Mucosa of descending colon (tissue), 3 donors: ENCODE measurements around the gene CARNS1. TPM values are rescaled to one million over a fixed set of nuclear protein-coding genes. Genes with fewer than 3 reads are reported as not detected.

Experiments used
- ATAC-seq: fragments of 200-7000 bp; cut with Tn5 transposase; one replicate; pipeline ENCODE4 v1.9.1; 2020; ENCODE audit warnings: mild to moderate bottlenecking, moderate library complexity
- DNase-seq, 3 donors: peaks; one replicate each; pipeline ENCODE4 v3.0.0-alpha.2; 2020
- H3K36me3 ChIP-seq: fragments of 200-600 bp; one replicate; pipeline ENCODE4 v1.8.0; 2021; ENCODE audit warnings: low read depth, mild to moderate bottlenecking
- H3K4me1 ChIP-seq: fragments of 200-600 bp; one replicate; pipeline ENCODE4 v1.8.0; 2021; ENCODE audit warnings: low read depth, mild to moderate bottlenecking
- H3K4me3 ChIP-seq: fragments of 200-600 bp; one replicate; pipeline ENCODE4 v1.8.0; 2021; ENCODE audit warnings: mild to moderate bottlenecking
- H3K9me3 ChIP-seq: fragments of 200-600 bp; one replicate; pipeline ENCODE4 v1.8.0; 2021; ENCODE audit warnings: mild to moderate bottlenecking
- intact Hi-C, 2 donors: fragments of 100-400 bp; cut with DNase I in 1 of 2; cut with micrococcal nuclease in 1 of 2; formaldehyde crosslinking; loops; one replicate each; pipeline versions ENCODE4 v1.11.0 to v1.11.1; 2022; cut with DNase I, micrococcal nuclease
- total RNA-seq, 3 donors: library from RNA; stranded (reverse); fragmentation: NEBNext Ultra II Directional in 2 of 3; extraction: Animal tissue kit (Norgen Biotek cat#: 25700) in 2 of 3; gene quantifications; one replicate each; pipeline versions ENCODE4 v1.2.1 to v1.2.4, GENCODE V29; 2021 to 2023
- TF ChIP-seq, protein P1 (sequence below): fragments of 200-600 bp; IDR thresholded peaks from one replicate; pipeline ENCODE4 v1.8.0; 2022; ENCODE audit warnings: antibody characterized with exemption, mild to moderate bottlenecking
- donor health status: DM: no; HTN: no; CAD: no; lungs with moderate emphysema.
- donor health status: DM: no; HTN: no; CAD: no.
- donor health status: DM: no; HTN: yes; CAD: no.

CARNS1 gene
- total RNA-seq, 3 donors from 2014 or later = 0.26 to 0.89 (median 0.70) TPM

DNA sequence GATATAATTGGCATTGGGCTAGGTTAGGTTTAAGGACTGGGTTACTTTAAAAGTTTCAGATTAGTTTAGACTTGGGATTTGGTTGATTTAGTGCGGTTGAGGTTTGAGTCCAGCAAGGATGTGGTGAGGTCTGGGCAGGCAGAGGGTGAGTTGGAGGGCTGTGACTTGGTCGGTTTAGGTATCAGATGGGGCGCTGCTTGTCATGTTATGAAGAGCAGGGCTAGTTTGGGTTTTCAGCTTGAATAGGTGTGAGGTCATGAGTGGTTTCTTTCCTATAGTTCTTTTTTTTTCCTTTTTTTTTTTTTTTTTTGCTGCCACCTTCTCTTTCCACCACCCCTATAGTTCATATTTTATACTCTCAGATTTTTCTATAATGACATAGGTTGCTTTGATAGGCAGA is 46.9 kb upstream of the CARNS1 start:
- no peak for DNase-seq
- no peaks in the 10 kb centered on the region for H3K36me3 ChIP-seq
- H3K4me1 ChIP-seq = peaks cover 24% of the 10 kb centered on the region
- TF ChIP-seq, protein P1, sequence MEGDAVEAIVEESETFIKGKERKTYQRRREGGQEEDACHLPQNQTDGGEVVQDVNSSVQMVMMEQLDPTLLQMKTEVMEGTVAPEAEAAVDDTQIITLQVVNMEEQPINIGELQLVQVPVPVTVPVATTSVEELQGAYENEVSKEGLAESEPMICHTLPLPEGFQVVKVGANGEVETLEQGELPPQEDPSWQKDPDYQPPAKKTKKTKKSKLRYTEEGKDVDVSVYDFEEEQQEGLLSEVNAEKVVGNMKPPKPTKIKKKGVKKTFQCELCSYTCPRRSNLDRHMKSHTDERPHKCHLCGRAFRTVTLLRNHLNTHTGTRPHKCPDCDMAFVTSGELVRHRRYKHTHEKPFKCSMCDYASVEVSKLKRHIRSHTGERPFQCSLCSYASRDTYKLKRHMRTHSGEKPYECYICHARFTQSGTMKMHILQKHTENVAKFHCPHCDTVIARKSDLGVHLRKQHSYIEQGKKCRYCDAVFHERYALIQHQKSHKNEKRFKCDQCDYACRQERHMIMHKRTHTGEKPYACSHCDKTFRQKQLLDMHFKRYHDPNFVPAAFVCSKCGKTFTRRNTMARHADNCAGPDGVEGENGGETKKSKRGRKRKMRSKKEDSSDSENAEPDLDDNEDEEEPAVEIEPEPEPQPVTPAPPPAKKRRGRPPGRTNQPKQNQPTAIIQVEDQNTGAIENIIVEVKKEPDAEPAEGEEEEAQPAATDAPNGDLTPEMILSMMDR = no peak
- H3K4me3 ChIP-seq = no peak overlapping the region
- H3K9me3 ChIP-seq = no peaks in the 10 kb centered on the region
- intact Hi-C loops = no loop called here
- ATAC-seq = no peak

DNA sequence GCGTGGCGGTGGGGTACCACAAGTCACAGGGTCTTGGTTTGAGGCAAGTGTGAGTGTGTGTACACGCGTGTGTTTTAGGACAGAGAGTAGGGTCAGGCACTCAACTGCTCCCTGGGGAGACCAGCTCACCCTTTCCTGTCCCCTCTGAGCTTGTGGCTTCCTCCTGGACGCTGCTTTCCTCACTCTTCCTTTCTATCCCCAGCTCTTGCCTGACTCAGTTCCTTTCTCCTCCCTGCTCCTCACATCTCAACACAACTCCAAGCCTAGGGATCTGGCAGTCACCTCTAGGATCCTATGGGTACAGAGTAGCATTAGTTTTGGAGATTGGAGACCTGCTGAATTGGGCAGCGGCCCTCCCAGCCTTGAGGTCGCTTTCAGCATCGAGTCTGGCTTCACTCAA is 46.2 kb upstream of the CARNS1 start:
- H3K4me3 ChIP-seq = no peak overlapping the region
- H3K36me3 ChIP-seq = no peaks in the 10 kb centered on the region
- no peaks in the 10 kb centered on the region for H3K9me3 ChIP-seq
- DNase-seq = no peak
- intact Hi-C loops = no loop called here
- TF ChIP-seq, protein P1 = no peak
- no peak for ATAC-seq
- H3K4me1 ChIP-seq = peaks cover 30% of the 10 kb centered on the region

DNA sequence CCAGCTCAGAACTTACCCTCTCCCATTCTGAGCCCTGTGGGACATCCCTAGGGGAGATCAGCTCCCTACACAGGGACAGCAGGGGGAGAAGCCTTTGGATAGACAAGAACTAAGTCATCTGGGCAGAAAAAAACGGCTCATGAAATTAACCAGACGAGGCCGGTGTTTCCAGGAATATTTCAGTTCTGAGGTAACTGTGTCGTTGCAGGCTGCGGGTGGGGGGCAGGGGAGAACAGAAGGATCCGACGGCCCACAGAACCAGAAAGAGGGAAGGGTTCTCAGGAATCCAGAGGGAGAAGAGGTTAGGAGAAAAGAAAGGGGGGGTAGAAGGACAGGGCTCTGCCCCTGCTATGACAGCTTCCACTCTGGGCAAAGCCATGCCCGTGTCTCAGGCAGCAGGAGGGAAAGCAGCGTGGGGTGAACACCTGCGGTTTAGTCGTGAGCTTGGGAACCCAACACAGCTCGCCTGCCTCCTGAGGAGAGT is 45.6 kb upstream of the CARNS1 start:
- intact Hi-C loops = no loop called here
- no peaks in the 10 kb centered on the region for H3K36me3 ChIP-seq
- TF ChIP-seq, protein P1 = no peak
- ATAC-seq = no peak
- no peak overlapping the region for H3K4me3 ChIP-seq
- H3K4me1 ChIP-seq = peaks cover 36% of the 10 kb centered on the region
- H3K9me3 ChIP-seq = no peaks in the 10 kb centered on the region
- no peak for DNase-seq

DNA sequence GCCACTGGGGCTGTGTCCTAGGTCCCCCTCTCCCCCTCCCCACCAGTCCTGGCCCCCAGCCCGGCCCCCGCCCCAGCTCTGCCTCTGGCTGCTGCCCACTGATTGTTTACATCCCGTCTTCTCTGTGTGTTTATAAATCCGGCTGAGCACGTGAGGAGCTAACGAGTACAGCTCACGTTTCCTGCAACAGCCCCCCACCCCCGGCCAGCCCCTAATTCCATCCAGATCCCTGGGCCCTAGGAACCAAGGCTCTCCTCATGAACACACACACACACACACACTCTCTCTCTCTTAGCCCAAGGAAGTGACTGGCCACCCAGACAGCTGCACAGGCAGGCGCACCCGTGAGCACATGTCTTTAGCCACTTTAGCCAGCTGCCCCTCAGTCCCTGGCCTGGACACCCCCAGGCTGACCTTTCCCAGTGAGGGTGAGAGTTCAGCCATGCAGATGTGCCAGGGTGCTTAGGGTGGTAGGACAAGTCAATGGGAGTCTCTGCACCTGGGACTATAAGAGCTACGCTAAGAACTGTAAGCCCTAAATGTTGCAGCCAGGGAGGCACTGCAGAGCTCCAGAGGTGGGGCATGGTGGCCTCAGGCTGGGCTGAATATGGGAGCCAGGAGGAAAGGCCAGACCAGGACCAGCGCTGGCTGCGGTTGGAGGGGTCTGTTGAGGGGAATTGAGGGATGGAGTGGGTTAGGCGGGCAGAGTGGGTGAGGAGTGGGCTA is 45.0 kb upstream of the CARNS1 start:
- Histone ChIP-seq H3K36me3 (no peaks in the 10 kb centered on the region), H3K4me3 (no peak overlapping the region), H3K9me3 (no peaks in the 10 kb centered on the region), H3K4me1 (peaks cover 36% of the 10 kb centered on the region)
- intact Hi-C loops = no loop called here
- ATAC-seq = no peak
- DNase-seq = no peak
- TF ChIP-seq, protein P1 = no peak

DNA sequence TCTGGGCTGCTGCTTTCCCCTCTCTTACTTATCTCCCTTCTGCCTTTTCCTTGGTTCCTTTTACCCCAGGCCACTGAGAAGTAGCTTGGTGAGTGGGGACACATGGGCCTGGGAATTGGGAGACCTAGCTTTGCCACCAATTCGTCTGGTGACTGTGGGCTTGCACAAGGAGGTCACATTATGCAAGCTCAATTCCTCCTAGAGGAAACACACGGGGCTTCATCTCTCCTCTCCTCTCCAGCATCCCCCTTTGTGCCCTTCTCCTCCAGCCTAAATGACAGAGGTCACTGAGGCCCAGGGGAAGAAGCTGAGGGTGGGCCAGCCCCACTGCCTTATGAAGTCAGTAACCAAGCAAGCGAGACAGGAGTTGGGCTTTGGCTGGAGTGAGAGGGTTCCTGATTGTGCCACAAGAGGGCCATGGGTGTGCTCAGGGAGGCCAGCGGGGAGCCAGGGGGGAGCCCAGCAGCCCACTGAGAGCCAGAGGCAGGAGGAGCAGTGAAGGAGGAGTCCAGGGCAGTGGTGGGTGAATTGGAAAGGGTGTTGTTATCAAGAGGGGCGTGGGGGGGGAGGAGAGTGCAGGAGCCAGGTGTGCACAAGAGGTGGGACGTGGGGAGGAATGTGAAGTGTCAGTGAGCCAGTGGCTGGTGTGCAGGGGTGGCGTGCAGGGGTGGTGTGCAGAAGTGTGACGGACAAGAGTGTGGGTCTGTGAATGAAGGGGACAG is 44.1 kb upstream of the CARNS1 start:
- Histone ChIP-seq H3K9me3 (no peaks in the 10 kb centered on the region), H3K4me3 (no peak overlapping the region), H3K36me3 (no peaks in the 10 kb centered on the region), H3K4me1 (peaks cover 34% of the 10 kb centered on the region)
- ATAC-seq (peak; percentile 32), DNase-seq (peak in 1 of 3 donors; percentile 52)
- TF ChIP-seq, protein P1 = peak; percentile 21
- intact Hi-C loops = no loop called here
